ENCODE results near the gene ARVCF. TPM values are rescaled to one million over a fixed set of nuclear protein-coding genes. Genes with fewer than 3 reads are reported as not detected.

Gene ARVCF
- total and polyA plus RNA-seq, 2 experiments from 2014 or later, result 40.3 to 55.5 TPM

GRCh38 chr22:19948057-19948760, 68.4 kb downstream of the ARVCF start:
- no peak for DNase-seq (ENCODE audit: low read depth in 1 of 2, low spot score in 1 of 2)
- H3K27me3 ChIP-seq, result no peaks in the 10 kb centered on the region
- H3K27ac ChIP-seq, result no peak overlapping the region
- TF ChIP-seq CTCF (IDR thresholded peaks at IDR 0.05; ENCODE audit: low read depth, low read length), result no peak
- H3K9me3 ChIP-seq (ENCODE audit: low read depth), result no peaks in the 10 kb centered on the region
- no peaks in the 10 kb centered on the region for H3K36me3 ChIP-seq
- no peak overlapping the region for H3K4me3 ChIP-seq
- H3K4me1 ChIP-seq (ENCODE audit: low read depth), result peaks cover 9% of the 10 kb centered on the region

GRCh38 chr22:19943082-19944026, 73.3 kb downstream of the ARVCF start:
- Histone ChIP-seq H3K27ac (peak overlapping the region; percentile 80), H3K4me3 (no peak overlapping the region), H3K27me3 (no peaks in the 10 kb centered on the region), H3K36me3 (no peaks in the 10 kb centered on the region), H3K4me1 (ENCODE audit: low read depth) (peaks cover 12% of the 10 kb centered on the region), H3K9me3 (ENCODE audit: low read depth) (no peaks in the 10 kb centered on the region)
- TF ChIP-seq CTCF (IDR thresholded peaks at IDR 0.05; ENCODE audit: low read depth, low read length), result peak; percentile 19
- peak; percentile 29 to 90 for DNase-seq (ENCODE audit: low read depth in 1 of 2, low spot score in 1 of 2)

GRCh38 chr22:19942157-19943081, 74.2 kb downstream of the ARVCF start:
- Histone ChIP-seq H3K27me3 (no peaks in the 10 kb centered on the region), H3K4me1 (ENCODE audit: low read depth) (peaks cover 11% of the 10 kb centered on the region), H3K27ac (peak overlapping the region; percentile 80), H3K4me3 (peak overlapping the region; percentile 43), H3K36me3 (no peaks in the 10 kb centered on the region), H3K9me3 (ENCODE audit: low read depth) (no peaks in the 10 kb centered on the region)
- DNase-seq (ENCODE audit: low read depth in 1 of 2, low spot score in 1 of 2), result peak in 1 of 2 donors; percentile 80
- no peak for TF ChIP-seq CTCF (IDR thresholded peaks at IDR 0.05; ENCODE audit: low read depth, low read length)

- peaks cover 7% of the 10 kb centered on the region for H3K4me1 ChIP-seq (ENCODE audit: low read depth)
- H3K4me3 ChIP-seq, result peak within 1 kb of the TSS; percentile 43
- peak within 1 kb of the TSS; percentile 80 for H3K27ac ChIP-seq
- no peak for TF ChIP-seq CTCF (IDR thresholded peaks at IDR 0.05; ENCODE audit: low read depth, low read length)
- DNase-seq (ENCODE audit: low read depth in 1 of 2, low spot score in 1 of 2), result peak; percentile 65 to 75
- no peaks in the 10 kb centered on the region for H3K36me3 ChIP-seq
- H3K9me3 ChIP-seq (ENCODE audit: low read depth), result no peaks in the 10 kb centered on the region
- no peaks in the 10 kb centered on the region for H3K27me3 ChIP-seq
These were observed 75.1 kb downstream of the ARVCF start, which contains the start of the genes COMT and TXNRD2 for GRCh38 chr22:19941365-19942082. TSS of gene COMT (plus strand) at chr22:19941772. CDS start at chr22:19962527, 20,755 bp downstream. TSS of gene TXNRD2 (minus strand) at chr22:19941818. CDS start at chr22:19941803, 15 bp downstream.
